Colonic mucosa (tissue), 4 donors: Measurements from ENCODE around the gene MRPS23. TPM values are rescaled to one million over a fixed set of nuclear protein-coding genes. Genes with fewer than 3 reads are reported as not detected.

Experiments used
- DNase-seq: peaks from one replicate; pipeline ENCODE4 v3.0.0-alpha.2; 2020
- H3K27ac ChIP-seq: fragments of 200-600 bp; one replicate; pipeline ENCODE4 v1.8.0; 2021
- H3K27me3 ChIP-seq: fragments of 200-600 bp; one replicate; pipeline ENCODE4 v1.8.0; 2021
- H3K36me3 ChIP-seq: fragments of 200-600 bp; one replicate; pipeline ENCODE4 v1.8.0; 2021
- H3K4me1 ChIP-seq: fragments of 200-600 bp; one replicate; pipeline ENCODE4 v1.8.0; 2021; ENCODE audit warnings: mild to moderate bottlenecking
- H3K4me3 ChIP-seq: fragments of 200-600 bp; one replicate; pipeline ENCODE4 v1.8.0; 2021
- H3K9ac ChIP-seq, 2 donors: one replicate each; pipeline ENCODE4 v1.7.0; 2013; ENCODE audit warnings: control low read depth in 2 of 2, low read depth in 2 of 2, low read length in 2 of 2
- H3K9me3 ChIP-seq: fragments of 200-600 bp; one replicate; pipeline ENCODE4 v1.8.0; 2021
- CTCF ChIP-seq: fragments of 200-600 bp; IDR thresholded peaks from one replicate; pipeline ENCODE4 v1.8.0; 2022; ENCODE audit warnings: antibody characterized with exemption, mild to moderate bottlenecking
- intact Hi-C: fragments of 100-400 bp; cut with DNase I; formaldehyde crosslinking; loops from one replicate; pipeline ENCODE4 v1.14.1; 2022
- total RNA-seq, 2 donors: library from RNA; stranded (reverse); fragmentation: NEBNext Ultra II Directional in 1 of 2; extraction: Animal tissue kit (Norgen Biotek cat#: 25700) in 1 of 2; gene quantifications; one replicate each; pipeline ENCODE4 v1.2.1, GENCODE V29; 2021
- donor health status: healthy.
- donor health status: DM: no; HTN: no; CAD: no.
- donor health status: DM: no; HTN: no; CAD: no.

The MRPS23 gene
- total RNA-seq, 2 donors from 2014 or later: 19.3 to 43.6 TPM

GRCh38 chr17:57842280-57842679 is 7.6 kb downstream of the MRPS23 start:
- TF ChIP-seq CTCF: no peak
- no peaks in the 10 kb centered on the region for H3K9me3 ChIP-seq
- H3K27me3 ChIP-seq: no peaks in the 10 kb centered on the region
- intact Hi-C loops: no loop called here
- no peaks in the 10 kb centered on the region for H3K36me3 ChIP-seq
- no peak for DNase-seq
- H3K4me3 ChIP-seq: no peak overlapping the region
- no peaks in the 10 kb centered on the region for H3K4me1 ChIP-seq
- H3K9ac ChIP-seq: no peak overlapping the region
- no peak overlapping the region for H3K27ac ChIP-seq

GRCh38 chr17:57839571-57839923 is 10.3 kb downstream of the MRPS23 start:
- no peak for DNase-seq
- Histone ChIP-seq H3K4me3 (no peak overlapping the region), H3K27me3 (no peaks in the 10 kb centered on the region), H3K4me1 (no peaks in the 10 kb centered on the region), H3K36me3 (no peaks in the 10 kb centered on the region), H3K9ac (no peak overlapping the region), H3K9me3 (no peaks in the 10 kb centered on the region), H3K27ac (no peak overlapping the region)
- intact Hi-C loops: no loop called here
- no peak for TF ChIP-seq CTCF

GRCh38 chr17:57838857-57839570 is 10.8 kb downstream of the MRPS23 start:
- no peak for TF ChIP-seq CTCF

GRCh38 chr17:57838453-57838852 is 11.4 kb downstream of the MRPS23 start:
- Histone ChIP-seq H3K4me3 (no peak overlapping the region), H3K9ac (no peak overlapping the region), H3K36me3 (no peaks in the 10 kb centered on the region), H3K4me1 (no peaks in the 10 kb centered on the region), H3K27me3 (no peaks in the 10 kb centered on the region), H3K27ac (no peak overlapping the region), H3K9me3 (no peaks in the 10 kb centered on the region)
- intact Hi-C loops: no loop called here
- TF ChIP-seq CTCF: no peak
- no peak for DNase-seq

More at GRCh38 chr17:57838857-57839570, 10.8 kb downstream of the MRPS23 start:
- Histone ChIP-seq H3K27ac (no peak overlapping the region), H3K36me3 (no peaks in the 10 kb centered on the region), H3K9ac (no peak overlapping the region), H3K27me3 (no peaks in the 10 kb centered on the region), H3K9me3 (no peaks in the 10 kb centered on the region), H3K4me1 (no peaks in the 10 kb centered on the region), H3K4me3 (no peak overlapping the region)
- no peak for DNase-seq
- intact Hi-C loops: no loop called here

- Histone ChIP-seq H3K27ac (no peak overlapping the region), H3K36me3 (no peaks in the 10 kb centered on the region), H3K4me3 (no peak overlapping the region), H3K9me3 (no peaks in the 10 kb centered on the region), H3K4me1 (no peaks in the 10 kb centered on the region), H3K9ac (no peak overlapping the region), H3K27me3 (no peaks in the 10 kb centered on the region)
- DNase-seq: no peak
- intact Hi-C loops: no loop called here
- TF ChIP-seq CTCF: no peak
These were observed 14.4 kb downstream of the MRPS23 start for GRCh38 chr17:57835333-57835900.
